GM12878 (cell line): ENCODE results near the gene ADGRD1.

Experiments
- CREB1 ChIP-seq: IDR thresholded peaks from 2 replicates; pipeline ENCODE4 v1.6.1; 2012; ENCODE audit warnings: low read depth, mild to moderate bottlenecking, inconsistent platforms
- CTCF ChIP-seq, 3 experiments: IDR thresholded peaks in 2 of 3; conservative IDR thresholded peaks in 1 of 3; 2 replicates each; pipeline ENCODE4 v1.5.1; 2011; ENCODE audit warnings: low read depth in 3 of 3, low read length in 3 of 3, mild to moderate bottlenecking in 3 of 3, control low read depth in 2 of 3, moderate library complexity in 2 of 3, inconsistent platforms in 1 of 3, mixed read lengths in 1 of 3; ENCODE audit not compliant: control insufficient read depth in 2 of 3, insufficient read depth in 1 of 3; ENCODE audit errors: extremely low read depth in 1 of 3
- EZH2 ChIP-seq: IDR thresholded peaks from 2 replicates; pipeline ENCODE4 v1.6.1; 2012; ENCODE audit warnings: low read depth, mild to moderate bottlenecking, control low read depth, inconsistent platforms, low read length, borderline replicate concordance; ENCODE audit not compliant: control insufficient read depth
- LARP7 ChIP-seq: fragments of 450-650 bp; IDR thresholded peaks from 2 replicates; pipeline ENCODE4 v1.6.1; 2017; ENCODE audit warnings: mild to moderate bottlenecking
- POLR2AphosphoS5 ChIP-seq: IDR thresholded peaks from 2 replicates; pipeline ENCODE4 v1.6.1; 2011; ENCODE audit warnings: mild to moderate bottlenecking, low read length, inconsistent platforms
- PRDM15 ChIP-seq: fragments of 450-650 bp; formaldehyde crosslinking; IDR thresholded peaks from 2 replicates; pipeline ENCODE4 v1.4.0; 2020; ENCODE audit warnings: mild to moderate bottlenecking, moderate library complexity
- SMARCA5 ChIP-seq: fragments of 450-650 bp; IDR thresholded peaks from 2 replicates; pipeline ENCODE4 v1.6.1; 2017; ENCODE audit warnings: mild to moderate bottlenecking
- TAF1 ChIP-seq: IDR thresholded peaks from 2 replicates; pipeline ENCODE4 v1.6.1; 2011; ENCODE audit warnings: mild to moderate bottlenecking, low read depth, low read length, borderline replicate concordance
- ZBTB40 ChIP-seq: fragments of 450-650 bp; IDR thresholded peaks from 2 replicates; pipeline ENCODE4 v1.6.1; 2016; ENCODE audit warnings: mild to moderate bottlenecking, moderate library complexity, borderline replicate concordance
- ZNF592 ChIP-seq: fragments of 450-650 bp; IDR thresholded peaks from 2 replicates; pipeline ENCODE4 v1.6.1; 2017; ENCODE audit warnings: mild to moderate bottlenecking, moderate library complexity

DNA sequence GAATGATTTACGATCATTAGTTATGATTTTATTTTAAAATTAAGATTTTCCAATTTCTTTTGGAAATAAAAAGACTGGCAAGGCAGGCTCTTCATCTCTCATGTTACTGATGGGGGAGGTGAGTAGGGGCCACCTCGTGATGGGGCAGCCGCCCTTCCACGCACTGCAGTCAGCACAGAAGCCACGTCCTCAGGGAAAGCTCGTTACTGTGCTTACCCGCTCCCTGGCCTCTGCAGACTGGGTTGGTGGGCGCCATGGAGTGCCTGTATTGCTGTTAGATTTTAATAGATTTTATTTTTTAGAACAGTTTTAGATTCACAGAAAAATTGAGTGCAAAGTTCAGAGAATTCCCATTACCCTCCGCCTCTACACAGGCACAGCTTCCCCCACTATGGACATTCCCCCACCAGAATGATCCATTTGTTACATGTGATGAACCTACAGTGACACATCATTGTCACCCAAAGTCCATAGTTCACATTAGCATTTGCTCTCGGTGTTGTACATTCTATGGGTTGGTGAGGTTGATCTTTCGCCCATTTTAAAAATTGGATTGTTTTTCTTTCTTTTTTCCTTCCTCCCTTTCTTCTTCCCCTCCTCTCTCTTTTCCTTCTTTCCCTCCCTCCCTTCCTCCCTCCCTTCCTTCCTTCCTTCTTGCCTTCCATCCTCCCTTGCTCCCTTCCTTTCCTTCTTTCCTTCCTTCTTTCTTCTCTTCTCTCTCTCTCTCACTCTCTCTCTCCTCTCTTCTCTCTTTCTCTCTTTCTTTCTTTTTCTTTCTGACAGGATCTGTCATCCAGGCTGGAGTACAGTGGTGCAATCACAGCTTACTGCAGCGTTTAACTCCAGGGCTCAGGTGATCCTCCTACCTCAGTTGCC is 30.7 kb downstream of the ADGRD1 start:
- TF ChIP-seq PRDM15 (CRISPR knock-in tag), result no peak
- TF ChIP-seq TAF1, result no peak
- no peak for TF ChIP-seq CTCF (IDR thresholded peaks at IDR 0.05 in 2 of 3, conservative IDR thresholded peaks at IDR 0.05 in 1 of 3; ENCODE audit: control insufficient read depth in 2 of 3, extremely low read depth in 1 of 3, insufficient read depth in 1 of 3, low read depth in 3 of 3, low read length in 3 of 3)
- TF ChIP-seq LARP7, result no peak
- no peak for TF ChIP-seq ZNF592
- no peak for TF ChIP-seq POLR2AphosphoS5
- no peak for TF ChIP-seq ZBTB40
- no peak for TF ChIP-seq SMARCA5
- no peak for TF ChIP-seq CREB1
- no peak for TF ChIP-seq EZH2
